HUDEP-2 (cell line): ENCODE results near the gene PAK3.

Experiments used
- DNase-seq, 76 experiments: peaks; one replicate each; lab custom pipeline; 2025; ENCODE audit not compliant: unreplicated experiment in 76 of 76; lab: John Stamatoyannopoulos, UW

PAK3 gene

DNA sequence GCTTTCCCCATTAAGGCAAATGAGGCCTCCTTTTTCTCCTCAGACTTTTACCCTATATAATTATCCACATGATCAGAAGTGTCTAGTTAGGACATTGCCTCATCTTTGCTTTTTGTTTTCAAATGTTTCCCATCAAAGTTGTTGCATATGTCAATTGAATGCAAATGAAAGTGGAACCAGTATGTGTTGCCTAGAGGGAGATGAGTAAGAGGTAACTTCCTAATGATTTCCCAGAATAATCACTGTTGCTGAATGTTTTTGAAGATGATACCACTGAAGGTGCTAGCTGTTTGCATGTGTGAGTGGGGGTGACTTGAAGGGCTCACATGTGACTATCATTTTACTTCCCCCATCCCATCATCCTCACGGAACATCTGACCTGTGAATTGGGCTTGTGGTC is 33.9 kb downstream of the PAK3 start:
- no peak for DNase-seq

DNA sequence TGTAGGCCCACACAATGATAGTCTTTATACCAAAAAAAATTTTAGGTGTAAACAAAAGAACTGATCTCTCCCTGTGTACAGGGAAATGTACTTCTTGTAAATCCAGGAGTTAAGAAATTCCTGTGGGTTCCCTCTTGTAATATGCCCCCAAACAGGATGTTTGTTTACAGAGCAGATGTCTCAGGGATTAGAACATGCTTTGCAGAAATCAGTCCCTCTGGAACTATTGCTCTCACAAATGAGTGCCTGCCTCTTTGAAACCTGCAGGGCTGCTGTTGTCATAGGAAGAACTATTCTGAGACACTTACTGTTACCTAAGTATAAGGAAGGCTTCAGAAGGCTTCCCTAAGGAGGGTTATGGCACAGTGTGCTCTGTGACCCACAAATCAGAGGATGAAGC is 35.6 kb downstream of the PAK3 start:
- no peak for DNase-seq

DNA sequence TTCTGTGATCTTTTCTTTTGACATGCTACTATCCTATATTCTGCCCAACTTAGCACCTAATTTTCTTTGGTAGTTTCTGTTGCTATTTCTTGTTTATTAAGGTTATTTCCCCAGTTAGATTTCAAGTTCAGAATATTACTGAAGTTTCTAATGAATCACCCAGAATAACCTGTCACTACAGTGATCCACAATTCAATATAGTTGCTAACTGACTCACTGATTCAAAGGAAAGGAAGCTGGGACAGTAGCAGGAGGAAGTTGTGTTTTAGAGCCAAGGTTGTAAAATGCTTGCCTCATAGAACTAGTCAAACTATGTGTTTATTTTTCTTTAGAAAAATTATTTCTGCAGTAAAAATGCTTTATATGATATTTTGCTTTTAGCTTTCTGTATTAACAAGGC is 37.4 kb downstream of the PAK3 start:
- no peak for DNase-seq

GRCh38 chrX:111145878-111146277 is 49.9 kb downstream of the PAK3 start:
- DNase-seq, result no peak

- DNase-seq, result no peak
Observed at GRCh38 chrX:111151764-111152163, 55.8 kb downstream of the PAK3 start.

GRCh38 chrX:111159232-111159631 is 63.2 kb downstream of the PAK3 start:
- no peak for DNase-seq

- DNase-seq, result peak in 1 of 76 experiments; percentile 0
Observed at GRCh38 chrX:111164728-111165127, 68.7 kb downstream of the PAK3 start.

DNA sequence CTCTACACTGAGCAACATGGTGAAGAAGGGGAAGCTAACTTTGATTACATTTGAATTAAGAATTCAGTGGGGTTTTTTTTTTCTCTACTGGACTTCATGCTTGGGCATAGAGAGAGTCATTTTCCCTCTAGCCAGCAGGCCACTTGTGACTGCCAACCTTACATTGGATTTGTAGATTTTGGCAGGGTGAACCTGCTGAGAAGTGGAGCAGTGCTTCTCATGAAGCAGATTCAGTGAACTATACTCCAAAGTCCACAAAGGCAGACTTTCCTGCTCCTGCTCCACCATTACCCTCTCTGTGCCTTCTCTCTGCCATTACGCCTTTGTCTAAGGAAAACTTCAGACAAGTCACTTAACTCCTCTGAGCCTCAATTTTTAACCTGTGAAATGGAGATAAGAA is 69.9 kb downstream of the PAK3 start:
- DNase-seq, result no peak

GRCh38 chrX:111167334-111167733 is 71.3 kb downstream of the PAK3 start:
- DNase-seq, result no peak

GRCh38 chrX:111168314-111168713 is 72.3 kb downstream of the PAK3 start:
- no peak for DNase-seq

- no peak for DNase-seq
Observed at GRCh38 chrX:111169141-111169540, 73.2 kb downstream of the PAK3 start.

DNA sequence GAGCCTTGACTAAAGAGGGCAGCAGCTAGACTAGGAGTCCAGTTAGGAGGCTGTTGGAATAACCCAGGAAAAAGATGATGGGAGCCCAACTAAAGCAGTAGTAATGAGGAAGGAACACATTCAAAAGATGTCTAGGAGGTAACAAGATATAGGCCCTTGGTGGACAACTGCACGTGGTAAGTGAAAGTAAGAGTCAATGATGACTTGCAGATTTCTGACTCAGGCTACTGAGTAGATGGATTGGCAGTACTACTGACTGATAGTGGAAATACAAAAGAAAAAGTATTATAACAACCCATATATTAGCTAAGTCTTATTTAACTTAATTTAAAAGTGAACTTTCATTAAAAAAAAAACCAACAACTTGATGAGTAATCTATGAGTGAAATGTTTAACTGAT is 74.0 kb downstream of the PAK3 start:
- peak in 1 of 76 experiments; percentile 0 for DNase-seq

- DNase-seq, result no peak
Observed at GRCh38 chrX:111180750-111181240, 84.8 kb downstream of the PAK3 start.

- no peak for DNase-seq
Observed at GRCh38 chrX:111181951-111182350, 86.0 kb downstream of the PAK3 start.

GRCh38 chrX:111182997-111183396 is 87.0 kb downstream of the PAK3 start:
- no peak for DNase-seq

- DNase-seq, result no peak
Observed at GRCh38 chrX:111191598-111191997, 95.6 kb downstream of the PAK3 start.

GRCh38 chrX:111199505-111199904 is 103.5 kb downstream of the PAK3 start:
- DNase-seq, result no peak

GRCh38 chrX:111200327-111200726 is 104.3 kb downstream of the PAK3 start:
- no peak for DNase-seq

- DNase-seq, result no peak
Observed at GRCh38 chrX:111207851-111208250, 111.9 kb downstream of the PAK3 start.

GRCh38 chrX:111216293-111216801 is 120.4 kb downstream of the PAK3 start:
- no peak for DNase-seq

GRCh38 chrX:111244235-111244750 is 148.3 kb downstream of the PAK3 start:
- peak in 1 of 76 experiments; percentile 0 for DNase-seq

- no peak for DNase-seq
Observed at GRCh38 chrX:111254896-111255693, 159.1 kb downstream of the PAK3 start.
